GM12878 (cell line): ENCODE measurements around the gene ANO2.

Experiments used
- DPF2 ChIP-seq: fragments of 450-650 bp; IDR thresholded peaks from 2 replicates; pipeline ENCODE4 v1.6.1; 2017; ENCODE audit warnings: mild to moderate bottlenecking
- EZH2 ChIP-seq: IDR thresholded peaks from 2 replicates; pipeline ENCODE4 v1.6.1; 2012; ENCODE audit warnings: low read depth, mild to moderate bottlenecking, control low read depth, inconsistent platforms, low read length, borderline replicate concordance; ENCODE audit not compliant: control insufficient read depth
- YY1 ChIP-seq: IDR thresholded peaks from 2 replicates; pipeline ENCODE4 v1.6.1; 2011; ENCODE audit warnings: low read depth, mild to moderate bottlenecking, low read length

GRCh38 chr12:5988659-5989116 is 43.6 kb upstream of the ANO2 start:
- TF ChIP-seq DPF2: no peak
- TF ChIP-seq YY1: peak; percentile 65; the same call in 1 of the 2 replicates
- TF ChIP-seq EZH2: no peak
